ENCODE data around the gene CLDN24.

The CLDN24 gene

GRCh38 chr4:183322326-183322725 is at the start of gene CLDN24:
Gene CLDN24, minus strand, starts transcription at chr4:183322426. Its CDS starts 0 bp downstream, at chr4:183322426.
- no peaks in the 10 kb centered on the region for H3K4me1 ChIP-seq (ENCODE audit: control insufficient read depth, insufficient read depth, low read length)
- no peaks in the 10 kb centered on the region for H3K27me3 ChIP-seq (ENCODE audit: control insufficient read depth in 1 of 2, insufficient read depth in 2 of 2, low read length in 2 of 2)
- peaks cover 0 to 4% of the 10 kb centered on the region in 2 donors for H3K9me3 ChIP-seq (ENCODE audit: control insufficient read depth in 2 of 2, low read length in 2 of 2)
- H3K4me3 ChIP-seq (ENCODE audit: low read length in 2 of 2): no peak within 1 kb of the TSS
- H3K27ac ChIP-seq (ENCODE audit: low read length): no peak within 1 kb of the TSS
- peaks cover 0 to 2% of the 10 kb centered on the region in 2 donors for H3K36me3 ChIP-seq (ENCODE audit: control insufficient read depth in 2 of 2, insufficient read depth in 2 of 2, low read length in 2 of 2)
- no peak within 1 kb of the TSS for H3K9ac ChIP-seq (ENCODE audit: low read length in 2 of 2)

GRCh38 chr4:183370786-183371185 is 48.6 kb upstream of the CLDN24 start:
- Histone ChIP-seq H3K27me3 (ENCODE audit: control insufficient read depth in 1 of 2, insufficient read depth in 2 of 2, low read length in 2 of 2) (no peaks in the 10 kb centered on the region), H3K36me3 (ENCODE audit: control insufficient read depth in 2 of 2, insufficient read depth in 2 of 2, low read length in 2 of 2) (no peaks in the 10 kb centered on the region), H3K9ac (ENCODE audit: low read length in 2 of 2) (no peak overlapping the region), H3K9me3 (ENCODE audit: control insufficient read depth in 2 of 2, low read length in 2 of 2) (no peaks in the 10 kb centered on the region), H3K4me1 (ENCODE audit: control insufficient read depth, insufficient read depth, low read length) (no peaks in the 10 kb centered on the region), H3K27ac (ENCODE audit: low read length) (no peak overlapping the region), H3K4me3 (ENCODE audit: low read length in 2 of 2) (no peak overlapping the region)

- Histone ChIP-seq H3K27ac (ENCODE audit: low read length) (no peak overlapping the region), H3K9me3 (ENCODE audit: control insufficient read depth in 2 of 2, low read length in 2 of 2) (no peaks in the 10 kb centered on the region), H3K27me3 (ENCODE audit: control insufficient read depth in 1 of 2, insufficient read depth in 2 of 2, low read length in 2 of 2) (no peaks in the 10 kb centered on the region), H3K36me3 (ENCODE audit: control insufficient read depth in 2 of 2, insufficient read depth in 2 of 2, low read length in 2 of 2) (no peaks in the 10 kb centered on the region), H3K4me1 (ENCODE audit: control insufficient read depth, insufficient read depth, low read length) (no peaks in the 10 kb centered on the region), H3K4me3 (ENCODE audit: low read length in 2 of 2) (no peak overlapping the region), H3K9ac (ENCODE audit: low read length in 2 of 2) (no peak overlapping the region)
Measured at GRCh38 chr4:183369073-183369472, 46.8 kb upstream of the CLDN24 start.

- no peaks in the 10 kb centered on the region for H3K36me3 ChIP-seq (ENCODE audit: control insufficient read depth in 2 of 2, insufficient read depth in 2 of 2, low read length in 2 of 2)
- no peak overlapping the region for H3K9ac ChIP-seq (ENCODE audit: low read length in 2 of 2)
- H3K27ac ChIP-seq (ENCODE audit: low read length): no peak overlapping the region
- no peaks in the 10 kb centered on the region for H3K4me1 ChIP-seq (ENCODE audit: control insufficient read depth, insufficient read depth, low read length)
- no peak overlapping the region for H3K4me3 ChIP-seq (ENCODE audit: low read length in 2 of 2)
- no peaks in the 10 kb centered on the region for H3K27me3 ChIP-seq (ENCODE audit: control insufficient read depth in 1 of 2, insufficient read depth in 2 of 2, low read length in 2 of 2)
- no peaks in the 10 kb centered on the region for H3K9me3 ChIP-seq (ENCODE audit: control insufficient read depth in 2 of 2, low read length in 2 of 2)
Measured at GRCh38 chr4:183366206-183366835, 44.1 kb upstream of the CLDN24 start.

DNA sequence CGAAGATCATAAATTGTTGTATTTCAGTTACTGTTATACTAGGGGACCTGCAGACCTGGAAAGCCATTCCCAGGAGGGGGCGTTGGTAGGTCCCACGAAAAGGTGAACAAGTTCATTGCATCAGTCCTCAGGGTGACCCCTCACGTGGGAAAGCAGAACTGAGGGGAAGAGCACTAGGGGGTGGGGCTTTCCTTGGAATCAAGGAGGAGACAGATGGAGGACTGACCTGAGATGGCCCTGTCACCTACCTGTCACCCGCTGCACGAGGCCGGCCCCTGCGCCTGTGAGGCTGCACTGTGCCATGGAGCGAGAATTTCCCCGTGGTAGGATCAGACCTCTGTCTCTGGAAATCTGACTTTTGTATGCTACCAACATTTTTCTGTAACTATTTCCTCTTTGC is 41.8 kb upstream of the CLDN24 start:
- Histone ChIP-seq H3K27ac (ENCODE audit: low read length) (no peak overlapping the region), H3K4me1 (ENCODE audit: control insufficient read depth, insufficient read depth, low read length) (no peaks in the 10 kb centered on the region), H3K27me3 (ENCODE audit: control insufficient read depth in 1 of 2, insufficient read depth in 2 of 2, low read length in 2 of 2) (no peaks in the 10 kb centered on the region), H3K9me3 (ENCODE audit: control insufficient read depth in 2 of 2, low read length in 2 of 2) (no peaks in the 10 kb centered on the region), H3K4me3 (ENCODE audit: low read length in 2 of 2) (no peak overlapping the region), H3K36me3 (ENCODE audit: control insufficient read depth in 2 of 2, insufficient read depth in 2 of 2, low read length in 2 of 2) (no peaks in the 10 kb centered on the region), H3K9ac (ENCODE audit: low read length in 2 of 2) (no peak overlapping the region)

DNA sequence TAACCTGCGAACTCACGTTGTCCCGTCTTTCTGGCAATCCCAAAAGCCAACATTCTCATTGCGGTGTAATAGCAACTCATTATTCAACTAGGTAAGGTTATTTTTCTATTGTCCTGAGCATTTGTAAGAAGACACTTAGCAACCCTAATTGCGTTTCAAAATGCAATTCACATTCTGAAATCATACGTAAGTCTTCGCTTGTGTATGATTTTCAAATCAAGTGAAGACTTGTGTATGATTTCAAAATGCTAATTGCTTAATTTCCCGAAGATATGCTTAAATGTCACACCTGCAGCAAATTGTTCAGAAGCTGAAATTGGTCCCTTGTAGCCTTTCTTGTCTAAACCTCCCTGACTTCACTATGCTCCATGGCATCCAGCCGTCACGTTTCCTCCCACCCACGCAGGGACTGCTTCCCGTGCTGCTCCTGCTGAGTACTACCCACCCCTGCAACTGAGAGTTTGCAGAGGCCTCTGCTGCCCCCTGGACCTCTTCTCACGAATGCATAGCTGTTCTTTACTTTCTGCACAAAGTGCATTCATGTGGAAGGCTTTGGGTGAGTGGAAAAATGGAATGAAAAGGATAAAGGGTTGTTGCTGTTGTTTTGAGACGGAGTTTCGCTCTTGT is 40.8 kb upstream of the CLDN24 start:
- Histone ChIP-seq H3K9me3 (ENCODE audit: control insufficient read depth in 2 of 2, low read length in 2 of 2) (no peaks in the 10 kb centered on the region), H3K27me3 (ENCODE audit: control insufficient read depth in 1 of 2, insufficient read depth in 2 of 2, low read length in 2 of 2) (no peaks in the 10 kb centered on the region), H3K4me1 (ENCODE audit: control insufficient read depth, insufficient read depth, low read length) (no peaks in the 10 kb centered on the region), H3K4me3 (ENCODE audit: low read length in 2 of 2) (no peak overlapping the region), H3K27ac (ENCODE audit: low read length) (no peak overlapping the region), H3K36me3 (ENCODE audit: control insufficient read depth in 2 of 2, insufficient read depth in 2 of 2, low read length in 2 of 2) (no peaks in the 10 kb centered on the region), H3K9ac (ENCODE audit: low read length in 2 of 2) (no peak overlapping the region)

DNA sequence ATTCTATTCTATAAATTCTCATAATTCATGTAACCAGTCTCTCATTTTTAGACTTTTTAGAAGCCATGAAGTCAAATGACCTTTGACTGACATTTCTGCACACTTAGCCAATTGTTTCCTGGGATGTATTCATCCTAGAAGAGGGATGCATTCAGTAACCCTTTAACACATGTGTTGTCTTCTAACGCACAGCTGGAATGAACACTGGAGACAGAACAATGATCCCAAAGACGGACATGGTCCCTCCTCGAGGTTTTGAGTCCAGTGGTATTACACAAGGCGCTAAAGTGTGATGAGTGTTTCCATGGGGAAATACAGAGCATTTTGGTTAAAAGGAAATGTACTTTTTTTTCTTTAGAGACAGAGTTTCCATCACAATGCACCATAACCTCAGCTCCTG is 39.8 kb upstream of the CLDN24 start:
- no peaks in the 10 kb centered on the region for H3K4me1 ChIP-seq (ENCODE audit: control insufficient read depth, insufficient read depth, low read length)
- H3K27me3 ChIP-seq (ENCODE audit: control insufficient read depth in 1 of 2, insufficient read depth in 2 of 2, low read length in 2 of 2): no peaks in the 10 kb centered on the region
- no peak overlapping the region for H3K9ac ChIP-seq (ENCODE audit: low read length in 2 of 2)
- H3K4me3 ChIP-seq (ENCODE audit: low read length in 2 of 2): no peak overlapping the region
- no peaks in the 10 kb centered on the region for H3K36me3 ChIP-seq (ENCODE audit: control insufficient read depth in 2 of 2, insufficient read depth in 2 of 2, low read length in 2 of 2)
- H3K27ac ChIP-seq (ENCODE audit: low read length): no peak overlapping the region
- no peaks in the 10 kb centered on the region for H3K9me3 ChIP-seq (ENCODE audit: control insufficient read depth in 2 of 2, low read length in 2 of 2)

- Histone ChIP-seq H3K4me3 (ENCODE audit: low read length in 2 of 2) (no peak overlapping the region), H3K9ac (ENCODE audit: low read length in 2 of 2) (no peak overlapping the region), H3K4me1 (ENCODE audit: control insufficient read depth, insufficient read depth, low read length) (no peaks in the 10 kb centered on the region), H3K9me3 (ENCODE audit: control insufficient read depth in 2 of 2, low read length in 2 of 2) (no peaks in the 10 kb centered on the region), H3K36me3 (ENCODE audit: control insufficient read depth in 2 of 2, insufficient read depth in 2 of 2, low read length in 2 of 2) (no peaks in the 10 kb centered on the region), H3K27me3 (ENCODE audit: control insufficient read depth in 1 of 2, insufficient read depth in 2 of 2, low read length in 2 of 2) (no peaks in the 10 kb centered on the region), H3K27ac (ENCODE audit: low read length) (no peak overlapping the region)
Measured at GRCh38 chr4:183360161-183360919, 38.1 kb upstream of the CLDN24 start.

DNA sequence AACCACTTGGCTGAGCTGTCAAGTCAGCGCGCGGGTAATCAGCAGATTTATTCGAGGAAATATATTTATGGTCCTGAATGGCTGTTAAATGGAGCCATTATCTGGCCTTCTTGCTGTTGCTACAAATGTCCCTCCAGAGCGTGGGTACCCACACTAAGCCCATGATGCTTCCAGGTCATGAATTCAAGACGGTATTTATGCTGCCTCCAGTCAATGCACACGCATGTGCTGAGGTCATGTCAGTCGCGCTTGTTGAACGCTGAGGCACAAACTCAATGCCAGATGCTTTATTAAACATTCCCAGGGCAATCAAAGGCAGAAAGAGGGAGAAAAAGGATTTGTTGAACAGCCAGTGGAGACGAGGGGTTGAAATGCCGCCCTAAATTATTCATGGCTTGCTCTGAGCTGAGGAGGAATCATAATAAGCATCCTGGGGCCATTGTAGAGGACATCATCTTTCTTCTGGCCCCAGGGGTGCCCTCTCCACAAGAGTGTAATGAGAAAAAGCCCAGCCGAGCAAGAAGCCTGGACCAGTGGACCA is 36.1 kb upstream of the CLDN24 start:
- Histone ChIP-seq H3K27ac (ENCODE audit: low read length) (no peak overlapping the region), H3K36me3 (ENCODE audit: control insufficient read depth in 2 of 2, insufficient read depth in 2 of 2, low read length in 2 of 2) (no peaks in the 10 kb centered on the region), H3K9me3 (ENCODE audit: control insufficient read depth in 2 of 2, low read length in 2 of 2) (no peaks in the 10 kb centered on the region), H3K4me1 (ENCODE audit: control insufficient read depth, insufficient read depth, low read length) (no peaks in the 10 kb centered on the region), H3K9ac (ENCODE audit: low read length in 2 of 2) (no peak overlapping the region), H3K27me3 (ENCODE audit: control insufficient read depth in 1 of 2, insufficient read depth in 2 of 2, low read length in 2 of 2) (no peaks in the 10 kb centered on the region), H3K4me3 (ENCODE audit: low read length in 2 of 2) (no peak overlapping the region)

DNA sequence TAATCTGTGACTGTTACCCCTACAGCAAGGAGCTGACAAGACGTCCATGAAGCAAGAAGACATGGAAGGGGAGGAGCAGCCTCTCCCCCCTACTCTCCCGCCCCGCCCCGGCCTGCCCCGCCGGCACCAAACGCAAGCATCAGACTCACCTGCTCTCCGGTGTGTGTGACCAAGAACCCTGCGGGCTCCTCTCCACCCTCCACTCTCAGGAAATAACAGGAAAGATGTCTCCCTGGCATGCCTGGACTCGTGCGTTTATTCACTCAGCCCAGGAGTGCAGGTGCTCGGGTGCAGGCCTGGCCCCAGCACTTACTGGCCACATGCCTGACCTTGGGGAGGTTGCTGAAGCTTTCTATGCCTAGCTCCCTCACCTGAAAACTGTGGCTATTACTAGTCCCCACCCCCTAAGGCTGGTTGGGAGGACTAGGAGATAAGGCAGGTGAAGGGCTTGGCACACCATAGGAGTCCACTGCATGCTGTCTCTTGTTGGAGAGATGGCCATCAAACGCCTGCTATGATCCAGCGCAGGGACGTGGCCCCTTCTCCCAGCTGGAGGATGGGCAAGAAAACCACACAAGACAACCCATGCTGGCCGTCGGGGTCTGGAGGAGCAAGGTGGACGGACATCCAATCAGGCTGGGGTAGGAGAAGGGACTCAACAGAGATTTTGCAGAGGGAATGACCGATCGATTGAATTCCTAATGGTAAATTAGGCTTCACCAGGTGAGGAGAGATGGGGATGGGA is 34.9 kb upstream of the CLDN24 start:
- Histone ChIP-seq H3K27me3 (ENCODE audit: control insufficient read depth in 1 of 2, insufficient read depth in 2 of 2, low read length in 2 of 2) (no peaks in the 10 kb centered on the region), H3K27ac (ENCODE audit: low read length) (no peak overlapping the region), H3K9ac (ENCODE audit: low read length in 2 of 2) (no peak overlapping the region), H3K4me3 (ENCODE audit: low read length in 2 of 2) (no peak overlapping the region), H3K9me3 (ENCODE audit: control insufficient read depth in 2 of 2, low read length in 2 of 2) (no peaks in the 10 kb centered on the region), H3K36me3 (ENCODE audit: control insufficient read depth in 2 of 2, insufficient read depth in 2 of 2, low read length in 2 of 2) (no peaks in the 10 kb centered on the region), H3K4me1 (ENCODE audit: control insufficient read depth, insufficient read depth, low read length) (no peaks in the 10 kb centered on the region)

Data from stomach smooth muscle (tissue), 2 donors.